ENCODE data around the gene GNAI2.

Gene GNAI2

GRCh38 chr3:50203113-50203808 lies 32.7 kb upstream of the GNAI2 start:
- H4K20me1 ChIP-seq (ENCODE audit: control insufficient read depth, insufficient read depth, low read depth, low read length): no peaks in the 10 kb centered on the region
- no peaks in the 10 kb centered on the region for H3F3A ChIP-seq (ENCODE audit: control insufficient read depth, insufficient read depth)
- no peak for TF ChIP-seq CTCF (IDR thresholded peaks at IDR 0.05; ENCODE audit: low read depth, low read length, poor library complexity, severe bottlenecking)
- no peak for TF ChIP-seq EZH2phosphoT487 (IDR thresholded peaks at IDR 0.05; ENCODE audit: borderline replicate concordance, low read length)
- no peak overlapping the region for H3K4me2 ChIP-seq (ENCODE audit: low read length)
- no peaks in the 10 kb centered on the region for H3K9me2 ChIP-seq (replicated peaks; ENCODE audit: control insufficient read depth, low read length)
- no peaks in the 10 kb centered on the region for H3K9me3 ChIP-seq (ENCODE audit: control insufficient read depth, insufficient read depth, low read length)
- peaks cover 62% of the 10 kb centered on the region for H3K27me3 ChIP-seq (ENCODE audit: control insufficient read depth, low read length)
- 0 out of 2 replicates have a peak, but pooled peaks cover 3% of the 10 kb centered on the region for H3K4me1 ChIP-seq (ENCODE audit: control insufficient read depth, low read length)
- H3K4me3 ChIP-seq (ENCODE audit: low read length): no peak overlapping the region
- H3K27ac ChIP-seq (ENCODE audit: low read depth, low read length): no peak overlapping the region
- no peaks in the 10 kb centered on the region for H3K36me3 ChIP-seq (ENCODE audit: control insufficient read depth, low read length)
- no peaks in the 10 kb centered on the region for H3K79me2 ChIP-seq (ENCODE audit: control insufficient read depth, low read length)

GRCh38 chr3:50203809-50204803 lies 31.9 kb upstream of the GNAI2 start:
- peaks cover 62% of the 10 kb centered on the region for H3K27me3 ChIP-seq (ENCODE audit: control insufficient read depth, low read length)
- H3K4me1 ChIP-seq (ENCODE audit: control insufficient read depth, low read length): 0 out of 2 replicates have a peak, but pooled peaks cover 3% of the 10 kb centered on the region
- no peak overlapping the region for H3K4me3 ChIP-seq (ENCODE audit: low read length)
- TF ChIP-seq EZH2phosphoT487 (IDR thresholded peaks at IDR 0.05; ENCODE audit: borderline replicate concordance, low read length) (no peak), CTCF (IDR thresholded peaks at IDR 0.05; ENCODE audit: low read depth, low read length, poor library complexity, severe bottlenecking) (no peak)
- no peak overlapping the region for H3K27ac ChIP-seq (ENCODE audit: low read depth, low read length)
- H4K20me1 ChIP-seq (ENCODE audit: control insufficient read depth, insufficient read depth, low read depth, low read length): no peaks in the 10 kb centered on the region
- H3K9me3 ChIP-seq (ENCODE audit: control insufficient read depth, insufficient read depth, low read length): no peaks in the 10 kb centered on the region
- no peaks in the 10 kb centered on the region for H3K79me2 ChIP-seq (ENCODE audit: control insufficient read depth, low read length)
- H3F3A ChIP-seq (ENCODE audit: control insufficient read depth, insufficient read depth): no peaks in the 10 kb centered on the region
- no peaks in the 10 kb centered on the region for H3K9me2 ChIP-seq (replicated peaks; ENCODE audit: control insufficient read depth, low read length)
- no peak overlapping the region for H3K4me2 ChIP-seq (ENCODE audit: low read length)
- no peaks in the 10 kb centered on the region for H3K36me3 ChIP-seq (ENCODE audit: control insufficient read depth, low read length)

- TF ChIP-seq EZH2phosphoT487 (IDR thresholded peaks at IDR 0.05; ENCODE audit: borderline replicate concordance, low read length) (no peak; the same call in 1 of the 2 replicates), CTCF (IDR thresholded peaks at IDR 0.05; ENCODE audit: low read depth, low read length, poor library complexity, severe bottlenecking) (no peak)
- Histone ChIP-seq H3K9me3 (ENCODE audit: control insufficient read depth, insufficient read depth, low read length) (no peaks in the 10 kb centered on the region), H3K79me2 (ENCODE audit: control insufficient read depth, low read length) (no peaks in the 10 kb centered on the region), H3K4me3 (ENCODE audit: low read length) (no peak within 1 kb of the TSS), H3K27ac (ENCODE audit: low read depth, low read length) (no peak within 1 kb of the TSS), H3K9me2 (replicated peaks; ENCODE audit: control insufficient read depth, low read length) (no peaks in the 10 kb centered on the region), H3K4me2 (ENCODE audit: low read length) (no peak within 1 kb of the TSS), H3K36me3 (ENCODE audit: control insufficient read depth, low read length) (no peaks in the 10 kb centered on the region), H3K4me1 (ENCODE audit: control insufficient read depth, low read length) (0 out of 2 replicates have a peak, but pooled peaks cover 3% of the 10 kb centered on the region), H3K27me3 (ENCODE audit: control insufficient read depth, low read length) (peaks cover 66% of the 10 kb centered on the region), H4K20me1 (ENCODE audit: control insufficient read depth, insufficient read depth, low read depth, low read length) (no peaks in the 10 kb centered on the region), H3F3A (ENCODE audit: control insufficient read depth, insufficient read depth) (no peaks in the 10 kb centered on the region)
Measured at GRCh38 chr3:50204804-50205412, 31.1 kb upstream of the GNAI2 start, which contains the start of gene SLC38A3. Gene SLC38A3 (plus strand): TSS chr3:50205271. CDS start chr3:50214200, 8,929 bp downstream.
